Effector memory CD4-positive, alpha-beta T cell (primary cell): Measurements from ENCODE around the gene ABT1.

Experiments used
- DNase-seq, 3 donors: peaks; one replicate each; pipeline ENCODE4 v3.0.0-alpha.2; 2020
- H3K27ac ChIP-seq: 2 replicates; pipeline ENCODE4 v1.7.0; 2013; ENCODE audit warnings: mild to moderate bottlenecking, low read length, moderate library complexity; ENCODE audit not compliant: insufficient read depth, poor library complexity, severe bottlenecking
- H3K27me3 ChIP-seq: replicated peaks from 2 replicates; pipeline ENCODE4 v1.7.0; 2013; ENCODE audit warnings: mild to moderate bottlenecking, low read length; ENCODE audit not compliant: insufficient read depth, control insufficient read depth, poor library complexity, severe bottlenecking
- H3K36me3 ChIP-seq: 2 replicates; pipeline ENCODE4 v1.7.0; 2013; ENCODE audit warnings: mild to moderate bottlenecking, low read length, moderate library complexity; ENCODE audit not compliant: control insufficient read depth, insufficient read depth
- H3K4me1 ChIP-seq: 2 replicates; pipeline ENCODE4 v1.7.0; 2013; ENCODE audit warnings: low read length, mild to moderate bottlenecking; ENCODE audit not compliant: control insufficient read depth, insufficient read depth, poor library complexity, severe bottlenecking
- H3K4me3 ChIP-seq: 2 replicates; pipeline ENCODE4 v1.7.0; 2013; ENCODE audit warnings: low read length, low read depth, mild to moderate bottlenecking; ENCODE audit not compliant: insufficient read depth, poor library complexity, severe bottlenecking
- H3K9me3 ChIP-seq: 2 replicates; pipeline ENCODE4 v1.7.0; 2013; ENCODE audit warnings: mild to moderate bottlenecking, low read length, moderate library complexity; ENCODE audit not compliant: control insufficient read depth

ABT1 gene

DNA sequence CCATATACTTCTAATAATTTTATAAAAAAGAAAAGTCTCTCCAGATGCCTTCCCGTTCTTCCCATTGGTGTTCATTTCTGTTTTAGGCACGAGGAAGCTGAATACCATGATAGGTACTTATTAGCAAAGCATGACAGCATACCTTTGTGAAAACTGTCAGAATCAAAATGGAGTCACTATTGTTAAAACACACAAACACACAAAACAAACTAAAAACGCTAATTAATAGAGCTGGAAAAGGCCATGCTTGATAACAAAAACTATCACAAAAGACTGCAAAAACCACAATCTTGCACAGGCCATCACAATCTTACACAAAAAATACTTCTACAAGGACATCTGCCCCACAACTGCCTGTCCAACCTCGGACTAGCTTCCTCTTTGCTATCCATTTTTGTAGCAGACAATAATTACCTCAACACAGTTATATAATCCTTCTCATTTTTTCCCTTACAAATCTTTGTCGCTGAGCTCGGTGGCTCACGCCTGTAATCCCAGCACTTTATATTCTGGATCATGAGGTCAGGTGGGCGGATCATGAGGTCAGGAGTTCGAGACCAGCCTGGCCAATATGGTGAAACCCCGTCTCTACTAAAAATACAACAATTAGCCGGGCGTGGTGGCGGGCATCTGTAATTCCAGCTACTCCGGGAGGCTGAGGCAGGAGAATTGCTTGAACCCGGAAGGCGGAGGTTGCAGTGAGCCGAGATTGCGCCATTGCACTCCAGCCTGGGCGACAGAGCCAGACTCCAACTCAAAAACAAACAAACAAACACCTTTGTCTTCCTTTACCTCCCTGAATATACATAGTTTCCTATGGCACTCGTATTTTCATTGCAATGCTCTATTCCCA, 3.2 kb upstream of the ABT1 start:
- Histone ChIP-seq H3K36me3 (peaks cover 5% of the 10 kb centered on the region), H3K27ac (no peak overlapping the region), H3K27me3 (peaks cover 4% of the 10 kb centered on the region), H3K9me3 (no peaks in the 10 kb centered on the region), H3K4me1 (peaks cover 9% of the 10 kb centered on the region), H3K4me3 (no peak overlapping the region)
- no peak for DNase-seq

DNA sequence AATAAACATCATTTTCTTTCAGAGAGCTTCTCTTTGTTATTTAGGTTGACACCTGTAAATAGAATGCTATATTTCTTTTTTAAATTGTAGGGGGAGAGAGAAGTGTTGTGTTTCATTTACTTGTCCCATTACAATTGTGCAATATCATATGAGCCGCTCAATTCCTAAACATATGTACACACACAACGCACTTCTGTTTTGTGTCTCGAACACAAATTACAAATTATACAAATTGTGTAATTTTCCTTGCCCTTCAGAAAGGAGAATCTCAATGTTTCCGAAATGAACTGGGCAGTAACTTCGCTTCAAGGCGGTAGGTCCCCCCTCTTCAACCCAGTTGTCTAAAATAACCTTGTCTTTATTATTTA, 2.6 kb upstream of the ABT1 start:
- H3K27ac ChIP-seq, result no peak overlapping the region
- H3K4me1 ChIP-seq, result peaks cover 9% of the 10 kb centered on the region
- peaks cover 4% of the 10 kb centered on the region for H3K27me3 ChIP-seq
- H3K36me3 ChIP-seq, result peaks cover 10% of the 10 kb centered on the region
- no peaks in the 10 kb centered on the region for H3K9me3 ChIP-seq
- no peak overlapping the region for H3K4me3 ChIP-seq
- DNase-seq, result no peak

DNA sequence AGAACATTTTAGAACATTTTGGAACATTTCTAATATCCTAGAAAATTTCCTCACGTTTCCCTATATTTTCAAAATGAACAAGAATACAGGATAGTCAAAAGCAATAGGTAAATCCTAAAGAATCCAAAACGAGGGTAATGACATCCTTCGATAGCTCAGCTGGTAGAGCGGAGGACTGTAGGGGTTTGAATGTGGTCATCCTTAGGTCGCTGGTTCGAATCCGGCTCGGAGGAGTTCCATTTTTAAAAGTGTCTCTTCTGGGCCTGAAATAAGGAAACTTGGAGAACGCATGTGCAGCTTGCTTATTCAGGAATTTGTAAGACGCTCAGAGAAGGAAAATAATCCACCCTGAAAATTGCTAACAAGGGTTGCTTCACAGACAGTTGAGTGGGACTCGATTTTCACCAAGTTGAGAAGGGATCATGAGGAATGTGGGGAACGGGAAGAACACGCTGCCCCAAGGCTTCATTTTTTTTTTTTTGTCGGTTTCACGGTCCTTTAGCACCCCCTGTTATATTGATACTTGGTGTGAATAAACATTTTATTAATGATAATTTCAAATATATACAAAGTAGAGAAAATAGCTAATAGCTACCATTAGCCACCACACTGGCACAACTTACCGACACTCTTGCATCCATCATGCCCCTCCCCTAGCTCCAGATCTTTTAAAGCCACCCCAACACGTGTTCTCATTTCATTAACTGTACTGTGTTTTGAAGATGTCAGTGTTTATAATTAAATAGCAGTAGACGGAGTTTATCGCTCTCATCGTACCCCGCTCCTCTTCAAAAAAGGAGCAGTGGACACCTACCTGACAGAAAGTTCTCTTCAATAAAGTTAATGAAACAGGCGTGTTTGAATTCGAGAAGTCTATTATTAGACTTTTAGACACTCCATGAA, 1.8 kb upstream of the ABT1 start:
- Histone ChIP-seq H3K4me3 (peak overlapping the region; percentile 83), H3K27me3 (peaks cover 4% of the 10 kb centered on the region), H3K9me3 (no peaks in the 10 kb centered on the region), H3K36me3 (peaks cover 18% of the 10 kb centered on the region), H3K27ac (no peak overlapping the region), H3K4me1 (peaks cover 9% of the 10 kb centered on the region)
- no peak for DNase-seq

GRCh38 chr6:26595669-26596269, 984 bp upstream of the ABT1 start:
- Histone ChIP-seq H3K9me3 (no peaks in the 10 kb centered on the region), H3K4me3 (peak overlapping the region; percentile 83), H3K27ac (peak overlapping the region; percentile 3), H3K27me3 (peaks cover 4% of the 10 kb centered on the region), H3K4me1 (peaks cover 9% of the 10 kb centered on the region), H3K36me3 (peaks cover 18% of the 10 kb centered on the region)
- peak; percentile 66 to 79 (median 67) for DNase-seq

- no peak for DNase-seq
- Histone ChIP-seq H3K27ac (peak overlapping the region; percentile 90), H3K36me3 (peaks cover 18% of the 10 kb centered on the region), H3K4me3 (peak overlapping the region; percentile 83), H3K4me1 (peaks cover 9% of the 10 kb centered on the region), H3K27me3 (peaks cover 4% of the 10 kb centered on the region), H3K9me3 (no peaks in the 10 kb centered on the region)
Measured at GRCh38 chr6:26597389-26597766, 625 bp downstream of the ABT1 start.

DNA sequence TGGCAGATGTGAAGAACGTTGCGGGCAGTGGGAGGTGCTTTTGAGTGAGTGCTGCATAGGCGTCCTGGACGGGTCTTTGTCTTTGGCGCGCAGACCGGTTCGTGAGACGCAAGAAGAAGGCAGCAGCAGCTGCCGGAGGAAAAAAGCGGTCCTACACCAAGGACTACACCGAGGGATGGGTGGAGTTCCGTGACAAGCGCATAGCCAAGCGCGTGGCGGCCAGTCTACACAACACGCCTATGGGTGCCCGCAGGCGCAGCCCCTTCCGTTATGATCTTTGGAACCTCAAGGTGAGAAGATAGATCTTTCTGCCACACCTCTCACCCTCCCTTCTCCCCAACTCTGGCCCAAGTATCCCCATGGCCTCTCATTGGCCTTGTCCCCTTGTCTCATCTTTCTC, 1.1 kb downstream of the ABT1 start:
- peaks cover 18% of the 10 kb centered on the region for H3K36me3 ChIP-seq
- peak overlapping the region; percentile 90 for H3K27ac ChIP-seq
- H3K27me3 ChIP-seq, result peaks cover 4% of the 10 kb centered on the region
- peaks cover 9% of the 10 kb centered on the region for H3K4me1 ChIP-seq
- H3K9me3 ChIP-seq, result no peaks in the 10 kb centered on the region
- peak overlapping the region; percentile 83 for H3K4me3 ChIP-seq
- no peak for DNase-seq

- no peak overlapping the region for H3K27ac ChIP-seq
- H3K9me3 ChIP-seq, result no peaks in the 10 kb centered on the region
- no peak for DNase-seq
- H3K36me3 ChIP-seq, result peaks cover 18% of the 10 kb centered on the region
- H3K4me1 ChIP-seq, result peaks cover 9% of the 10 kb centered on the region
- peaks cover 3% of the 10 kb centered on the region for H3K27me3 ChIP-seq
- no peak overlapping the region for H3K4me3 ChIP-seq
Measured at GRCh38 chr6:26598267-26598666, 1.5 kb downstream of the ABT1 start.

DNA sequence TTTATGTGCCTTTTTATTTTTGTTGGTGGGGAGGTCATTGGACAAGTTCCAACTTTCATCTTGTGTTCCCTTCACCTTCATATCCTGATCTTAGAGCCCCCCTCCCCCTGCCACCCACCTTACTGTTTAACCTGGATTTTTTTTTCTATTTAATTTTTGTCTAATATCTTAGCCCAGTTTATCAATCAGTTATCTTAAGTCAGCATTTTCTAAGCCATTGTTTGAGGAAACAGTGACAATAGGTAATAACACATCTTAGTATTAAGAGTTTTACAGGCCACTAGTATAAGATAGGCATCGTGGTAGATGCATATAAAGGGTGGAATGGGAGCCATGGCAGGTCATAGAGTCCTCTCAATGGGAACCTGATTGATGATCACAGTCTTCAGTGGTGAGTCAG, 2.4 kb downstream of the ABT1 start:
- Histone ChIP-seq H3K4me3 (no peak overlapping the region), H3K27ac (no peak overlapping the region), H3K36me3 (peaks cover 18% of the 10 kb centered on the region), H3K27me3 (no peaks in the 10 kb centered on the region), H3K4me1 (peaks cover 9% of the 10 kb centered on the region), H3K9me3 (no peaks in the 10 kb centered on the region)
- DNase-seq, result no peak

DNA sequence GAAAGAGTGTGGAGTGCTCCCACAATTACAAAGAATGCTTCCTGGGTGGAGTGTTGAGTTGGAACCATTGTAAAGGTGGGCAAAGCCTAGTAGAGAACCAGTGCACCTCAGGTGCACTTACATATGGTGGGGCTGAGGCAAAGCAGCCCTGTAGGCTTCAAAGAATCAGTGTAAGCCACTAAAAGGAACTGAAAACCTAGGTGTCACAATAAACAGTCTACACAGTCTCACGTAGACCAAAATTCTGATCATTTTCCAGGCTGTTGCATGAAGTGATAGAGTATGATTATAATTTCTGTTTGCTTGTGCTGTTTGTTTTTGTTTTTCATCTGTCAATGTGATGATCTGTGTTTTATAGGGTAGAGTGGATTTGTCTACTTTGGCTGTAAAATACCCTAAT, 2.8 kb downstream of the ABT1 start:
- Histone ChIP-seq H3K4me1 (peaks cover 9% of the 10 kb centered on the region), H3K4me3 (no peak overlapping the region), H3K27me3 (no peaks in the 10 kb centered on the region), H3K27ac (no peak overlapping the region), H3K9me3 (no peaks in the 10 kb centered on the region), H3K36me3 (peaks cover 18% of the 10 kb centered on the region)
- DNase-seq, result no peak
